HL-60 (cell line): ENCODE results near the gene TANK.
"Not testable (repeated sequence)": the region's sequence is repeated elsewhere in the genome, so short reads cannot be mapped to it uniquely, and the experiment has no call there.

Experiments used
- POLR2AphosphoS5 ChIP-seq: IDR thresholded peaks from 2 replicates; pipeline ENCODE4 v1.6.1; 2012; ENCODE audit warnings: low read depth
- TF ChIP-seq, protein P1 (sequence below): IDR thresholded peaks from one replicate; pipeline ENCODE4 v1.5.1; 2011; ENCODE audit warnings: low read length, control low read depth, inconsistent platforms; ENCODE audit not compliant: insufficient read depth
- TF ChIP-seq, protein P2 (sequence below): IDR thresholded peaks from 2 replicates; pipeline ENCODE4 v1.6.1; 2012; ENCODE audit warnings: low read depth; ENCODE audit not compliant: insufficient replicate concordance

- TF ChIP-seq, protein P1, sequence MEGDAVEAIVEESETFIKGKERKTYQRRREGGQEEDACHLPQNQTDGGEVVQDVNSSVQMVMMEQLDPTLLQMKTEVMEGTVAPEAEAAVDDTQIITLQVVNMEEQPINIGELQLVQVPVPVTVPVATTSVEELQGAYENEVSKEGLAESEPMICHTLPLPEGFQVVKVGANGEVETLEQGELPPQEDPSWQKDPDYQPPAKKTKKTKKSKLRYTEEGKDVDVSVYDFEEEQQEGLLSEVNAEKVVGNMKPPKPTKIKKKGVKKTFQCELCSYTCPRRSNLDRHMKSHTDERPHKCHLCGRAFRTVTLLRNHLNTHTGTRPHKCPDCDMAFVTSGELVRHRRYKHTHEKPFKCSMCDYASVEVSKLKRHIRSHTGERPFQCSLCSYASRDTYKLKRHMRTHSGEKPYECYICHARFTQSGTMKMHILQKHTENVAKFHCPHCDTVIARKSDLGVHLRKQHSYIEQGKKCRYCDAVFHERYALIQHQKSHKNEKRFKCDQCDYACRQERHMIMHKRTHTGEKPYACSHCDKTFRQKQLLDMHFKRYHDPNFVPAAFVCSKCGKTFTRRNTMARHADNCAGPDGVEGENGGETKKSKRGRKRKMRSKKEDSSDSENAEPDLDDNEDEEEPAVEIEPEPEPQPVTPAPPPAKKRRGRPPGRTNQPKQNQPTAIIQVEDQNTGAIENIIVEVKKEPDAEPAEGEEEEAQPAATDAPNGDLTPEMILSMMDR = not testable (repeated sequence)
- not testable (repeated sequence) for TF ChIP-seq POLR2AphosphoS5
- TF ChIP-seq, protein P2, sequence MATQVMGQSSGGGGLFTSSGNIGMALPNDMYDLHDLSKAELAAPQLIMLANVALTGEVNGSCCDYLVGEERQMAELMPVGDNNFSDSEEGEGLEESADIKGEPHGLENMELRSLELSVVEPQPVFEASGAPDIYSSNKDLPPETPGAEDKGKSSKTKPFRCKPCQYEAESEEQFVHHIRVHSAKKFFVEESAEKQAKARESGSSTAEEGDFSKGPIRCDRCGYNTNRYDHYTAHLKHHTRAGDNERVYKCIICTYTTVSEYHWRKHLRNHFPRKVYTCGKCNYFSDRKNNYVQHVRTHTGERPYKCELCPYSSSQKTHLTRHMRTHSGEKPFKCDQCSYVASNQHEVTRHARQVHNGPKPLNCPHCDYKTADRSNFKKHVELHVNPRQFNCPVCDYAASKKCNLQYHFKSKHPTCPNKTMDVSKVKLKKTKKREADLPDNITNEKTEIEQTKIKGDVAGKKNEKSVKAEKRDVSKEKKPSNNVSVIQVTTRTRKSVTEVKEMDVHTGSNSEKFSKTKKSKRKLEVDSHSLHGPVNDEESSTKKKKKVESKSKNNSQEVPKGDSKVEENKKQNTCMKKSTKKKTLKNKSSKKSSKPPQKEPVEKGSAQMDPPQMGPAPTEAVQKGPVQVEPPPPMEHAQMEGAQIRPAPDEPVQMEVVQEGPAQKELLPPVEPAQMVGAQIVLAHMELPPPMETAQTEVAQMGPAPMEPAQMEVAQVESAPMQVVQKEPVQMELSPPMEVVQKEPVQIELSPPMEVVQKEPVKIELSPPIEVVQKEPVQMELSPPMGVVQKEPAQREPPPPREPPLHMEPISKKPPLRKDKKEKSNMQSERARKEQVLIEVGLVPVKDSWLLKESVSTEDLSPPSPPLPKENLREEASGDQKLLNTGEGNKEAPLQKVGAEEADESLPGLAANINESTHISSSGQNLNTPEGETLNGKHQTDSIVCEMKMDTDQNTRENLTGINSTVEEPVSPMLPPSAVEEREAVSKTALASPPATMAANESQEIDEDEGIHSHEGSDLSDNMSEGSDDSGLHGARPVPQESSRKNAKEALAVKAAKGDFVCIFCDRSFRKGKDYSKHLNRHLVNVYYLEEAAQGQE = not testable (repeated sequence)
These were observed 122.0 kb downstream of the TANK start for GRCh38 chr2:161282311-161282644.
